ENCODE results near the gene APOBEC3G.

Gene APOBEC3G

DNA sequence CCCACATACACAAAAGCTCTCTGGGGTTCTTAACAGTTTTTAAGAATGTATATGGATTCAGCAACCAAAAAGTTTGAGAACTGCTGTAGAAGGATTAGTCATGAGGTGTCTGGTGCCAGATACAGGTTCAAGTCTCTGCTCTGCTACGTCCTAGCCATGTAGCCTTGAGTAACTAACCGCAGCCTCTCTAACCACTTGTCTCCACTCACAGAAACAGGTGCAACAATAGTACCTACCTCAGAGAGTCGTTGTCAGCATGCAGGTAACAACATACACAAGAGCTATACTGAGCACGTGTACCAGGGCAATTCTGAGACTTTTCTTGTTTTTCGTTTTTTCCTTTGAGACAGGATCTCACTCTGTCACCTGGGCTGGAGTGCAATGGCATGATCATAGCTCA lies 48.5 kb downstream of the APOBEC3G start:
- DNase-seq = no peak

DNA sequence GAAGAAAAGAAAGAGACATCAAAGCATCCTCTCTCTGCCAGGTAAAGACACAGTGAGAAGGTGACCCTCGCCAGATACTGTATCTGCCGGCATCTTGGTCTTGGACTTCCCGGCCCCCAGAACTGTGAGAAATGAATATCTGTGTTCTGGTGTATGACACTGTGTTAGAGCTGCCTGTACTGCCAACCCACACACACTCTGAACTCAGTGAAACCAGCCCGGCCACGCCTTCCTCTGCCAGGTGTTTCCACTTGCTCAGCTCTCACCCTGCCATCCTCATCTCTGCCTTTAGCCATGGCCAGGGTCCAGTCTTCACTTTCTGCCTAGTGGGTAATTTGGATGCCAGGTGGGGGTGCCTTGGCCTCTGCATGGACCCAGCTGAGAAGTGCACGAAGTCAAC lies 51.4 kb downstream of the APOBEC3G start:
- no peak for DNase-seq

DNA sequence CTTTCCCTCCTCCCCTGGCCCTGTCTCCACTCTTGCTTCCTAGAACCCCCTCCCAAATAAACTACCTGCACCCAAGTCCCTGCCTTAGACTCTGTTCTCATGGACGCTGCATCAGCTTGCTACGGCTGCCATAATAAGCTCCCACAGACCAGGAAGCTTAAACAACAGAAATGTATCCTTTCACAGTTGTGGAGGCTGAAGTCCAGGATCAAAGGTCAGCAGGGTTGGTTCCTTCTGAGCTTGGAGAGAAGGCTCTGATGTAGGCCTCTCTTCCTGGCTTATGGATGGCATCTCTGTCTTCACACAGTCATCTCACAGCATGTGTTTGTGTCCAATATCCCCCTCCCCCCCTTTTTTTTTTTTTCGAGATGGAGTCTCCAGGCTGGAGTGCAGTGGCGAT lies 52.0 kb downstream of the APOBEC3G start:
- DNase-seq = no peak

- no peak for DNase-seq
These were observed 52.7 kb downstream of the APOBEC3G start for GRCh38 chr22:39129746-39130145.

DNA sequence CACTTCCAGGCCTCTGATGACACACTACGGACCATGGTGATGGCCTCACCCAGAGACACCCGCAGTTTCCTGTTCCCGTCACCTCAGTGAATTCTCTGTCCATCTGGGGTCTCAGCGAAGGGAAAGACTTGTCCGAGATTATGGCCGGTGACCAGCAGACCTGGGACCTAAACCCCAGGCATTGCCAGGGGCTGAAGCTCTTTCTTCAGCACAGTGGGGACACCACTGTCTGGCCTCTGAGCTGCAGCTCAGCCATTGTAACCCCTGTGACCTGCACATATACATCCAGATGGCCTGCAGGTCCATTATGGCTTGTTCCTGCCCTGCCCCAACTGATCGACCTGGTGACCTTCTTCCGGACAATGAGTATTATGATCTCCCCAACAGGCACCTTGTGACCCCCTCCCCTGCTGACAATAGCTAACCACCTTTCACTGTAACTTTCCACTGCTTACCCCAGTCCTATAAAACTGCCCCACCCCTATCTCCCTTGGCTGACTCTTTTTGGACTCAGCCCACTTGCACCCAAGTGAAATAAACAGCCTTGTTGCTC lies 53.2 kb downstream of the APOBEC3G start:
- DNase-seq = no peak

- no peak for DNase-seq
These were observed 54.1 kb downstream of the APOBEC3G start for GRCh38 chr22:39130892-39131855.

DNA sequence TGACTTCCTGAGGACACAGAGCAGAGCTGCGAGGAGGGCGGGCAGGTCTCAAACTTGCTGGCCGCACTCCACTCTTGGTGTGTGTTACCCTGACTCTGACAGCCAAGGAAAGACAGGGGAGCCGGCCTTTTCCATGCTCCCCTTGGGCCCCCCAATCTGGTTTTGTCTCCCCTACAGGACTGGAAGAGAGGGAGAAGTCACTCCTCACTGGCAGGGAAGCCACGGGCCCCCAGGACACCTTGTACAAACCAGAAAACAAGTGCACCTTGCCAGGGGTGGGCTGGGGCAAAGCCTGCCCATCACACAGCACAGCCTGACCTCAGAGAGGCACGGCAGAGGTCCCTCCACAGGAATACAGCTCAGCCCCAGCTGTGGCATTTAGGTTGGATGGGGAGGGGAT lies 55.2 kb downstream of the APOBEC3G start:
- DNase-seq = no peak

DNA sequence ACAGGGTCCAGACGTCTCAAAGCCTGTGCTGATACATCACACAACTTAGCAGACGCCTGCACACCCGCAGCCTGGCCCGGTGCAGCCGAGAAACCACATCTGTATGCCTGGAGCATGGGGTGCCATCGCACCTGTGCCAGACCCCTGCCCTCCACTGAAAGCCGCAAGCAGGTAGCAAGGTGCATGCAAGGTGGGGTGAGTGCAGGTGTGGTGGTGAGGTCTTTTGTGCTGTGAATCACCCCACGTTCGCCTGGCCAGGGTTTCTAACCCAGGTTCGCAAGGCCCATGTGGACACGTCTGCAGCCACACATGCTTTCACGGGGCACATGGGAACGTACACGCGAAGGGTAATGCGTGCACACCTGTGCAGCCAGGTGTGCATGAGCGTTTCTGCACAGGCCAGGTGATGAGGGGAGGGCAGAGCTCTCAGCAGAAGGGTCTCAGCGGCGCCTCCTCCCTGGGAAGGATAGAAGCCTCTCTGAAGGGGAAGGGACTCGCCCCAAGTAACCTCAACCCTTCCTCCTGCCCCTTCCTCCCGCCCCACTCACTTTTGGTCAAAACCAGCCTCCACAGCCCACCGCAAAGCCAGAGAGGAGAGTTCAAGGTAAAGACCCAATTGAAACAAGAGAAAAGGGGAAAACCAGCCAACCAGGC lies 55.9 kb downstream of the APOBEC3G start:
- DNase-seq = no peak

DNA sequence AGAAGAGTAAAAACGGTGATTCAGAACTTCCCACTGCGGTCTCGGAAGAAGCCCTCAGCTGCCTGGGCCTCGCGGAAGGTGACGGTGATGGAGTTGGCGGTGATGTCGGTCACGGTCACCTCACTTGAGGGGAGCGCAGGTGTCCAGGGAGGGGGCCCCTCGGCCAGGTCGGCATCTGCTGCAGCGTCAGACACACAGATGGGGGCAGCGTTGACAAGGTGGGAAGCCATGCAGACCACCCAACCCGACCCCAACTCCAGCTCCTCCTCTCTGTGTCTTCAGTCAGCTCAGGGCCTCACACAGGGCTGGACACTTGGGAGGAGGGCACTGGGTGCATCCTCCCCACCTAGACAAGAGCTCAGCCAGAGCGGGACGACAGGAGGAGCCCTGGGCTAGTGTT lies 56.8 kb downstream of the APOBEC3G start:
- DNase-seq = no peak

GRCh38 chr22:39134366-39135091 lies 57.5 kb downstream of the APOBEC3G start:
- no peak for DNase-seq

GRCh38 chr22:39135092-39135896 lies 58.2 kb downstream of the APOBEC3G start:
- DNase-seq = peak; percentile 70

DNA sequence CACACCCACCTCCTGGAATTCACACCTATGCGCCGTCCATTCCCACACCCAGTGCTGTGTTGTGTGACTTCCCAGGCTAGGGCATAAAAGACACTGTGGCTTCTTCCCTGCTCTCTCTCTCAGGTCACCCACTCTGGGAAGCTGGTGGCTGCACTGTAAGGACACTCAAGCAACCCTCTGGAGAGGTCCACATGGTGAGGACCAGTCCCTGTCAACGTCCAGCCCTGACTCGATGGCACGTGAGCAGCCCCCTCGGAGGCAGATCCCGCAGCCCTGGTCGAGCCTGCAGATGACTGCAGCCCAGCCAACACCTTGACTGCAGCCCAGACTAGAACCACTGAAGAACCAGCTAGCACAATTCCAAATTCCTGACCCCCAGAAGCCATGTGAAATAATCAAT lies 59.2 kb downstream of the APOBEC3G start:
- DNase-seq = no peak
